NCI-H82 treated with DMSO at 0.1 percent for 48 hours (cell line): ENCODE data around the gene LARP1.
"Not testable (repeated sequence)": the region's sequence is repeated elsewhere in the genome, so short reads cannot be mapped to it uniquely, and the experiment has no call there.

Experiments used
- DNase-seq: peaks from one replicate; lab custom pipeline; 2025; ENCODE audit not compliant: unreplicated experiment; lab: John Stamatoyannopoulos, UW

LARP1 gene

GRCh38 chr5:154759868-154760267, 4.7 kb downstream of the LARP1 start:
- DNase-seq: not testable (repeated sequence)

- no peak for DNase-seq
Observed at GRCh38 chr5:154761046-154761736, 6.0 kb downstream of the LARP1 start.

GRCh38 chr5:154762261-154762660, 7.1 kb downstream of the LARP1 start:
- DNase-seq: no peak

GRCh38 chr5:154762700-154763099, 7.5 kb downstream of the LARP1 start:
- no peak for DNase-seq

GRCh38 chr5:154764967-154765366, 9.8 kb downstream of the LARP1 start:
- DNase-seq: no peak

GRCh38 chr5:154765396-154765925, 10.3 kb downstream of the LARP1 start:
- DNase-seq: no peak

GRCh38 chr5:154766558-154767281, 11.5 kb downstream of the LARP1 start:
- DNase-seq: no peak

GRCh38 chr5:154767576-154767975, 12.4 kb downstream of the LARP1 start:
- no peak for DNase-seq

GRCh38 chr5:154768207-154768606, 13.0 kb downstream of the LARP1 start:
- no peak for DNase-seq

- no peak for DNase-seq
Observed at GRCh38 chr5:154770111-154770510, 14.9 kb downstream of the LARP1 start.

- DNase-seq: no peak
Observed at GRCh38 chr5:154771383-154771901, 16.3 kb downstream of the LARP1 start.

- DNase-seq: no peak
Observed at GRCh38 chr5:154773326-154773725, 18.1 kb downstream of the LARP1 start.

- no peak for DNase-seq
Observed at GRCh38 chr5:154776167-154776566, 21.0 kb downstream of the LARP1 start.

- no peak for DNase-seq
Observed at GRCh38 chr5:154778534-154778933, 23.4 kb downstream of the LARP1 start.

GRCh38 chr5:154779105-154779504, 23.9 kb downstream of the LARP1 start:
- DNase-seq: no peak

GRCh38 chr5:154780128-154780527, 25.0 kb downstream of the LARP1 start:
- DNase-seq: no peak

- DNase-seq: no peak
Observed at GRCh38 chr5:154782326-154782725, 27.1 kb downstream of the LARP1 start.

- DNase-seq: no peak
Observed at GRCh38 chr5:154782812-154783592, 27.8 kb downstream of the LARP1 start.

- no peak for DNase-seq
Observed at GRCh38 chr5:154783774-154784460, 28.7 kb downstream of the LARP1 start.

- DNase-seq: no peak
Observed at GRCh38 chr5:154784856-154785255, 29.7 kb downstream of the LARP1 start.

- DNase-seq: no peak
Observed at GRCh38 chr5:154786414-154786813, 31.2 kb downstream of the LARP1 start.
